Muscle of arm (tissue), 12 donors: ENCODE measurements around the gene PI16. TPM values are rescaled to one million over a fixed set of nuclear protein-coding genes. Genes with fewer than 3 reads are reported as not detected.

Source experiments
- DNase-seq: peaks from one replicate; pipeline ENCODE4 v3.0.0-alpha.2; 2013
- polyA plus RNA-seq, 12 donors: library from polyadenylated mRNA; unstranded; fragments of 120-200 nt; gene quantifications; one replicate each; pipeline ENCODE4 v1.2.1, GENCODE V29; 2013; ENCODE audit not compliant: insufficient read length in 12 of 12

Gene PI16
- polyA plus RNA-seq, 12 donors, result 5.1 to 65.3 (median 10.9) TPM; not detected in 1

- DNase-seq, result no peak
These were observed 1.3 kb downstream of the PI16 start for GRCh38 chr6:36955671-36956445.

- no peak for DNase-seq
These were observed 1.9 kb downstream of the PI16 start for GRCh38 chr6:36956446-36956820.

DNA sequence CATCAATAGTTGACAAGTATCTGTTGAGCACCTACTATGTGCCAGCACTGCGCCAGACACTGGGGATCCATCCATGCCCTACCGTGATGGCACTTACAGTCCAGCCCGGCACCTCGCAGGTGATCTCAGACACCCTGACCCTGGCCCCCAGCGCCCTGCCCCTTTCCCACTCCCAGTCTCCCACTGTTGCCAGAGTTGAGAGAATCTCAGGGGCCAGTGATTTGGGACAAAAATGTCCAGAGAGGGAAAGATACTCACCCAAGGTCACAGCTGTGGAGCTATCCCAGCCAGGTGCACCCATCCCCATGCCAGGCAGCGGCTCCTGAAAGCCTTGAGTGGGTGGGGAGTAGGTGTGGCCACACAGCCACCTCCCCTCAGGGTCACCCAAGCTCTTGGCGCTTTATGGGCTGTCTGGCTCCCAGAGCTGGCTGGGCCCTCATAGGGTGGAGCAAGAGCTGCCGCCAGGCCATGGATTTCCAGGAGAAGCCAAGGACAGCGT, 3.3 kb downstream of the PI16 start:
- DNase-seq, result no peak

- no peak for DNase-seq
These were observed 4.4 kb downstream of the PI16 start for GRCh38 chr6:36958775-36959554.

DNA sequence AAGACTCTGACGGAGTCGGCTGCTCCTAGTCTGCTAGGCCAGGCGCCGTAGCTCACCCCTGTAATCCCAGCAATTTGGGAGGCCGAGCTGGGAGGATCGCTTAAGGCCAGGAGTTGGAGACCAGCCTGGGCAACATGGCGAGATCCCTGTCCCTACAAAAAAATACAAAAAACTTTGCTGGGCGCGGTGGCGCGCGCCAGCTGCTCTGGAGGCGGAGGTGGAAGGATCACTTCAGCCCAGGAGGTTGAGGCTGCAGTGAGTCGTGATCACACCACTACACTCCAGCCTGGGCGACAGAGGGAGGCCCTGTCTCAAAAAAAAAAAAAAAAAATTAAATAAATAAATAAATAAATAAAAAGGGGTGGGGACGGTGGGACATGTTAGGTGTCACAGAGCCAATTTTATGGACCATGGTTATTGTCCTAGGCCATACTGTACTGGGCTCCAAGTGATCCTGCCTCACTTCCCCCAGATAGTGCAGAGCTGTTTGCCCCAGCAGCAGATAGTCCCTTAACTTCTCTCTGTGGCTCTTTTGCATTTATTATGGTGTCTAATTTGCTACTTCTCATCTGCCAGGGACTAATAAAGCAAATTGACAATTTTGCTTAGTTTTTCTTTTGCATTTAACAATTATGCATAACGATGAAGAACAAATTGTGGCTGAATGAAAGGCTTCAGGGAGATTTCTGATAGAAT, 5.2 kb downstream of the PI16 start:
- no peak for DNase-seq

- DNase-seq, result no peak
These were observed 7.2 kb downstream of the PI16 start for GRCh38 chr6:36961441-36962435.

- no peak for DNase-seq
These were observed 8.3 kb downstream of the PI16 start for GRCh38 chr6:36962874-36963273.

- no peak for DNase-seq
These were observed 9.1 kb downstream of the PI16 start for GRCh38 chr6:36963451-36964290.

DNA sequence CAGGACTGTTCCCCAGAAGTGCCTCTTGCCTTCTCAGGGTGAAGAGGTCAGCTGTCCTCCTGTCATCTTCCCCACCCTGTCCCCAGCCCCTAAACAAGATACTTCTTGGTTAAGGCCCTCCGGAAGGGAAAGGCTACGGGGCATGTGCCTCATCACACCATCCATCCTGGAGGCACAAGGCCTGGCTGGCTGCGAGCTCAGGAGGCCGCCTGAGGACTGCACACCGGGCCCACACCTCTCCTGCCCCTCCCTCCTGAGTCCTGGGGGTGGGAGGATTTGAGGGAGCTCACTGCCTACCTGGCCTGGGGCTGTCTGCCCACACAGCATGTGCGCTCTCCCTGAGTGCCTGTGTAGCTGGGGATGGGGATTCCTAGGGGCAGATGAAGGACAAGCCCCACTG, 9.8 kb downstream of the PI16 start:
- no peak for DNase-seq

- DNase-seq, result no peak
These were observed 10.4 kb downstream of the PI16 start for GRCh38 chr6:36964908-36965307.

GRCh38 chr6:36967301-36967700, 12.8 kb downstream of the PI16 start:
- no peak for DNase-seq

- no peak for DNase-seq
These were observed 13.2 kb downstream of the PI16 start for GRCh38 chr6:36967757-36968156.

DNA sequence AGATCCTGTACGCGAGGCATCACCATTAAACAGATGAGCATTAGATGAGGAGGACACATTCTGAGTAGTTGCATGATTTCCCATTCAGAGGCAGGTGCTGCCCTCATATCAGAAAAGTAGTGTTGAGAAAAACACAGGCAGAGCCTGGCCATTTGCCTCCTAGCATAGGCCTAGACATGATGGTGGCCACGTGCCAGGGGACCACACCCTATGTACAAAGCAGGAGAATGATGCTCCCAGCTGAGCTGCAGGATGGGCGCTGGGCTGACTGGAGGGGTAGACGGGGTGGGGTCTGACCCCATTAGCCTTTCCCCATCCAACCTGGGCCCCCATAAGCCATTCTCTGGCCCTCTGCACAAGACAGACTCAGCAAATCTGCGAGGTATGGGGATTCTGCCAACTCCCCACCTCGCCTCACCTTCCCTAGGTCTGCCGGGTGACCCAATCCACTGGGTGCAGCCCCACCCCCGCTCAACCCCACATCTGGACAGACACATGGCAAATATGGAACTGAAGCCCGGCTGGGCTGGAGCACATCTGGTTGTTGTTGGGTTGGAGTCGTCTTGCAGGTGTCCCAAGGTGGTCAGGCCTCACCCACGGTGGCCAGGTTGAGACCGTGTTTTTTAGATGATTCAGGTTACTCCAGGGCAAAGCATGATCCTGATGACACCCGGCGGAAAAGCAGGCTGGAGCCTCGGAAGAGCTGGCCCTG, 13.9 kb downstream of the PI16 start:
- DNase-seq, result no peak

DNA sequence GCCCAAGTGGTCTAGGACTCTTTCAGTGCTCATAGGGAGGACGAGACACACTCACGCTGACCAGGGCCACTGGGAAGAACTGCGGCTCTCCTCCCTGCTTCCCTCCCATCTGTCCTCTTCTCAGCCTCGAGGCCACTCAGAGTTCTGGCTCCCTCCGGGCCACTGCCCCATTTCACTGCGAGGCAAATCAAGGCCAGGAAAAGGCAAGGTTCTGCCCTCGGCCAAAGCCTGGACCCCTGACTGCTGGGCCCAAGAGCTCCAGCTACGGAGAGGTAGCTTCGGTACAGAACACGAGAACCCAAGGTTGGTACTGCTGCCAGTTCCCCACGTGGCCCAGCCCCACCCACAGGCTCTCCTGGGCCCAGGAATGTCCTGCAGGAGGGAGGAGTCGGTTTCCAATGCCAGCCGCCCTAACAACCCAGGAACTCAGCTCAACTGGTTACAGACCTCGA, 14.7 kb downstream of the PI16 start:
- DNase-seq, result no peak

- DNase-seq, result no peak
These were observed 15.7 kb downstream of the PI16 start for GRCh38 chr6:36969988-36970891.

- no peak for DNase-seq
These were observed 16.6 kb downstream of the PI16 start for GRCh38 chr6:36970892-36971842.
